ENCODE data around the gene SMCO4. TPM values are rescaled to one million over a fixed set of nuclear protein-coding genes. Genes with fewer than 3 reads are reported as not detected.

The SMCO4 gene
- total RNA-seq (2022; extraction: Qiagen RNA extraction; ENCODE audit: low read depth): 11.8 to 20.2 TPM (median 17.4 TPM) in 5 replicates

GRCh38 chr11:93543292-93543977 lies at the start of gene SMCO4:
Gene SMCO4 (minus strand): TSS chr11:93543391. CDS start chr11:93479189, 64,202 bp downstream.

Other genes with a start within 250 kb of the SMCO4 start
- not detected in 5 replicates for gene DEUP1, start 212.6 kb downstream of the SMCO4 start, total RNA-seq (2022; extraction: Qiagen RNA extraction; ENCODE audit: low read depth)
- 4.2 to 7.3 TPM (median 6.3 TPM) in 5 replicates for gene CEP295, start 118.3 kb upstream of the SMCO4 start, total RNA-seq (2022; extraction: Qiagen RNA extraction; ENCODE audit: low read depth)
- 54.9 to 102 TPM (median 95.3 TPM) in 5 replicates for gene TAF1D, start 198.1 kb upstream of the SMCO4 start, total RNA-seq (2022; extraction: Qiagen RNA extraction; ENCODE audit: low read depth)
- gene C11orf54, start 198.3 kb upstream of the SMCO4 start, total RNA-seq (2022; extraction: Qiagen RNA extraction; ENCODE audit: low read depth): 9.7 to 15.8 TPM (median 10.8 TPM) in 5 replicates
- 14.7 to 22.6 TPM (median 20.9 TPM) in 5 replicates for gene MED17, start 240.9 kb upstream of the SMCO4 start, total RNA-seq (2022; extraction: Qiagen RNA extraction; ENCODE audit: low read depth)